ENCODE data around the gene MCU. TPM values are rescaled to one million over a fixed set of nuclear protein-coding genes. Genes with fewer than 3 reads are reported as not detected.

Gene MCU
- total RNA-seq, 1 donor from 2014 or later: 15.5 TPM

GRCh38 chr10:72719941-72720592 lies 28.1 kb downstream of the MCU start:
- no peak for TF ChIP-seq CTCF (IDR thresholded peaks at IDR 0.05)
- ChIA-PET CTCF (no interaction called here), POLR2A (no interaction called here)
- H3K4me3 Mint-ChIP-seq: no peak overlapping the region
- ATAC-seq (ENCODE audit: low read depth) (no peak), DNase-seq (no peak)
- intact Hi-C loops (cut with micrococcal nuclease): no loop called here
- H3K27ac Mint-ChIP-seq: no peak overlapping the region
- no peaks in the 10 kb centered on the region for H3K4me1 Mint-ChIP-seq
- no peaks in the 10 kb centered on the region for H3K27me3 Mint-ChIP-seq
- peaks cover 31% of the 10 kb centered on the region for H3K36me3 Mint-ChIP-seq (ENCODE audit: low read depth)
- no peaks in the 10 kb centered on the region for H3K9me3 Mint-ChIP-seq

- intact Hi-C loops (cut with micrococcal nuclease): no loop called here
- CTCF ChIA-PET: no interaction called here
- Mint-ChIP-seq H3K27ac (no peak overlapping the region), H3K36me3 (ENCODE audit: low read depth) (peaks cover 24% of the 10 kb centered on the region), H3K27me3 (no peaks in the 10 kb centered on the region), H3K4me3 (no peak overlapping the region), H3K9me3 (no peaks in the 10 kb centered on the region), H3K4me1 (no peaks in the 10 kb centered on the region)
- ATAC-seq (ENCODE audit: low read depth): no peak
- POLR2A ChIA-PET: no interaction called here
- no peak for DNase-seq
- no peak for TF ChIP-seq CTCF (IDR thresholded peaks at IDR 0.05)
Measured at GRCh38 chr10:72720814-72721660, 29.1 kb downstream of the MCU start.

GRCh38 chr10:72727130-72727529 lies 35.2 kb downstream of the MCU start:
- DNase-seq (no peak), ATAC-seq (ENCODE audit: low read depth) (no peak)
- intact Hi-C loops (cut with micrococcal nuclease): no loop called here
- no peak overlapping the region for H3K27ac Mint-ChIP-seq
- no peak overlapping the region for H3K4me3 Mint-ChIP-seq
- H3K4me1 Mint-ChIP-seq: no peaks in the 10 kb centered on the region
- no peaks in the 10 kb centered on the region for H3K9me3 Mint-ChIP-seq
- no peak for TF ChIP-seq CTCF (IDR thresholded peaks at IDR 0.05)
- H3K27me3 Mint-ChIP-seq: no peaks in the 10 kb centered on the region
- ChIA-PET POLR2A (no interaction called here), CTCF (no interaction called here)
- H3K36me3 Mint-ChIP-seq (ENCODE audit: low read depth): peaks cover 2% of the 10 kb centered on the region

GRCh38 chr10:72728462-72728861 lies 36.5 kb downstream of the MCU start:
- H3K27ac Mint-ChIP-seq: no peak overlapping the region
- no peaks in the 10 kb centered on the region for H3K27me3 Mint-ChIP-seq
- H3K36me3 Mint-ChIP-seq (ENCODE audit: low read depth): peaks cover 2% of the 10 kb centered on the region
- POLR2A ChIA-PET: no interaction called here
- no peak for TF ChIP-seq CTCF (IDR thresholded peaks at IDR 0.05)
- H3K4me3 Mint-ChIP-seq: no peak overlapping the region
- no peak for DNase-seq
- no peak for ATAC-seq (ENCODE audit: low read depth)
- no peaks in the 10 kb centered on the region for H3K9me3 Mint-ChIP-seq
- intact Hi-C loops (cut with micrococcal nuclease): no loop called here
- no peaks in the 10 kb centered on the region for H3K4me1 Mint-ChIP-seq
- CTCF ChIA-PET: no interaction called here

- ChIA-PET CTCF (no interaction called here), POLR2A (no interaction called here)
- ATAC-seq (ENCODE audit: low read depth) (no peak), DNase-seq (no peak)
- intact Hi-C loops (cut with micrococcal nuclease): no loop called here
- Mint-ChIP-seq H3K27me3 (no peaks in the 10 kb centered on the region), H3K36me3 (ENCODE audit: low read depth) (peaks cover 1% of the 10 kb centered on the region), H3K27ac (no peak overlapping the region), H3K4me3 (no peak overlapping the region), H3K4me1 (no peaks in the 10 kb centered on the region), H3K9me3 (no peaks in the 10 kb centered on the region)
- no peak for TF ChIP-seq CTCF (IDR thresholded peaks at IDR 0.05)
Measured at GRCh38 chr10:72729528-72729927, 37.6 kb downstream of the MCU start.
